BLaER1 treated with 17β-estradiol and CSF1 and Interleukin-3, amounts not matched to agents 10 nM and 100 nM (cell line): ENCODE measurements around the gene DLGAP4.

Source experiments
- H3K27ac ChIP-seq, 11 experiments: shearing (Covaris generic); formaldehyde crosslinking; 2 replicates each; pipeline ENCODE4 v1.8.1; 2022
- H3K27me3 ChIP-seq, 11 experiments: shearing (Covaris generic); formaldehyde crosslinking; 2 replicates each; pipeline ENCODE4 v1.8.1; 2022
- H3K36me3 ChIP-seq, 11 experiments: shearing (Covaris generic); formaldehyde crosslinking; 2 replicates each; pipeline ENCODE4 v1.8.1; 2022
- H3K4me1 ChIP-seq, 10 experiments: shearing (Covaris generic); formaldehyde crosslinking; 2 replicates each; pipeline ENCODE4 v1.8.1; 2022
- H3K4me2 ChIP-seq, 11 experiments: shearing (Covaris generic); formaldehyde crosslinking; 2 replicates each; pipeline ENCODE4 v1.8.1; 2022
- H3K4me3 ChIP-seq, 10 experiments: shearing (Covaris generic); formaldehyde crosslinking; 2 replicates each; pipeline ENCODE4 v1.8.1; 2022
- H3K9ac ChIP-seq, 11 experiments: shearing (Covaris generic); formaldehyde crosslinking; 2 replicates each; pipeline ENCODE4 v1.8.1; 2022
- H3K9me3 ChIP-seq, 11 experiments: shearing (Covaris generic); formaldehyde crosslinking; replicated peaks in 1 of 11; 2 replicates each; pipeline ENCODE4 v1.8.1; 2022
- H4K20me1 ChIP-seq, 11 experiments: shearing (Covaris generic); formaldehyde crosslinking; 2 replicates each; pipeline ENCODE4 v1.8.1; 2022
- Cebpa-rat ChIP-seq, 11 experiments: shearing (Covaris generic); IDR thresholded peaks; 2 replicates each; pipeline ENCODE4 v1.8.1; 2022

DLGAP4 gene

DNA sequence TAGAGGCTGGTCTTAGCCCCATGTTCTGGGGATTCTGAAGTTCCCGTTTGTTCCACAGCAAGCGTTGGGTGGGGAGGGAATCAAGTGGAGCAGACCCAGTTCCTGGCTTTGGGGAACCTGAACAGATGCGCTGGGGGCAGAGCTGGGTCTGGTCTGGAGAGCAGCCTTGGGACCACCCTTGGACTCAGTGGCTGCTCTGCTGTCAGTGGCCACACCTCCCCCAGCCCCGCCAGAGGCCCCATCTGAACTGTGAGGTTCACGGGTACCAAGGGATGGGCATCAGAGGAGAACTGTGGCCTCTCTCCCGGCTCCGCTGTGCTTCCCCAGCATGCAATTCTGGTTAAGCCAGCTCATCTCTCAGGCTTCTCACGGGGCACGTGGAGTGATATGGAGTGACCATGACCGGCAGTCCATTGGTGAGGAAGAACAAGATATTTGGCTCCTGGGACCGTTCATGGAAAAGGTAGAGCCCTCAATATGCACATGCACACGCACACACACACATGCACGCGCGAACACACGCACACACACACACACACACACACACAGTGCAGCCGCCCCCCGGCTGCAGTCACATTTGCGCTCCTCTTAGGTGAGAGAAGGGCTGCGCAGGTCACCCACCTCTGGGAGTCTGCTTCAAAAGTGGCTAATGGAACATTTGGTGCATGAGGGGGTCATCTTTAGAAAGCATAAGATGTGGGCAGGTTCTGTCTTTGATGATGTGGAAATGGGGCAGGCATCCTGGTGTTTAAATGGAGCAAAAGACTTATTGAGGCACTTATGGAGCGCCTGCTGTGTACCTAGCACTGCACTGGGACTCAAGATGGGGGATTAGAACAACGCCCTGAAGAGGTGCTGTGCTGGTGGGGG lies 6.0 kb downstream of the DLGAP4 start:
- H3K4me2 ChIP-seq = no peak overlapping the region
- no peak overlapping the region for H3K9ac ChIP-seq
- no peak overlapping the region for H3K4me3 ChIP-seq
- H3K27ac ChIP-seq = no peak overlapping the region
- no peaks in the 10 kb centered on the region for H3K36me3 ChIP-seq
- peaks cover 26 to 53% (median 42%) of the 10 kb centered on the region in 11 experiments for H3K27me3 ChIP-seq
- TF ChIP-seq Cebpa-rat (IDR thresholded peaks at IDR 0.05) = no peak
- H3K4me1 ChIP-seq = no peaks in the 10 kb centered on the region
- no peaks in the 10 kb centered on the region for H3K9me3 ChIP-seq
- peaks cover 0 to 46% (median 8%) of the 10 kb centered on the region in 11 experiments; a peak in 12 of 22 replicates for H4K20me1 ChIP-seq

DNA sequence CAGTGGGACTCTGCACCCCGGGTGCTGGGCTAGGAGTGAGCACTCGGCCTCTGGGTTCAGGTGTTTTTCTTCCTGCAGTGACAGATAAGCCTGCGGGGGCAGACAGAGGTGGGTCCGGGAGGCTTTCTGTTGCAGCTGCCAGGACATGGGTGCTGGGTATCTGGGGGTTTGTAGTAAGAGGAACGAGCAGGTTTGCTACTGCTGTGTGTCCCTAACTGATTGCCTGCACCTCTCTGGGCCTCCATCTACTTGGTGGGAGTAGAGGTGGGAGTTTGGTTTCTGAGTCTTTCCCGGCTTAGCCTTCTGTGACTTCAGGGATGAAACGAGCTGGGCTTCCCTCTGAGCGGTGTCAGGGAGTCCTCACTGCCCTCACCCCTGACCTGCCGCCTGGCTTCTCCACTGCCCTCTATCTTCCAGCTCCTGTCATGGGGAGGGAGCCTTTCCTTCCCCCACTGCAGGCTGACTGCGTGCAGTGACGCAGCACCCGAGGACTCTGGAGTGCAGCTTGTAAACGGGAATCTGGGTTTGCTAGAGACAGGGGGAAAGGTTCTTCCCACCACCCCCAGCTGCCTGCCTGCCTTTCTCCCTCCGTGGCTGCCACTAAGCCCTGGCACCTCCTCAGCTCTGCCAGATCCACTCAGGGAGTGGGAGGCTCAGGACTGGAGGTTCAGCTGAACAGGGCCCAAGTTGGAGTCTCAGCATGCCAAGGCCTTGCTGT lies 6.7 kb downstream of the DLGAP4 start:
- Histone ChIP-seq H3K27ac (no peak overlapping the region), H4K20me1 (peaks cover 0 to 41% (median under 1%) of the 10 kb centered on the region in 11 experiments; a peak in 10 of 22 replicates), H3K4me3 (no peak overlapping the region), H3K4me1 (no peaks in the 10 kb centered on the region), H3K27me3 (peaks cover 18 to 45% (median 34%) of the 10 kb centered on the region in 11 experiments), H3K9ac (no peak overlapping the region), H3K36me3 (no peaks in the 10 kb centered on the region), H3K4me2 (no peak overlapping the region), H3K9me3 (no peaks in the 10 kb centered on the region)
- TF ChIP-seq Cebpa-rat (IDR thresholded peaks at IDR 0.05) = no peak

DNA sequence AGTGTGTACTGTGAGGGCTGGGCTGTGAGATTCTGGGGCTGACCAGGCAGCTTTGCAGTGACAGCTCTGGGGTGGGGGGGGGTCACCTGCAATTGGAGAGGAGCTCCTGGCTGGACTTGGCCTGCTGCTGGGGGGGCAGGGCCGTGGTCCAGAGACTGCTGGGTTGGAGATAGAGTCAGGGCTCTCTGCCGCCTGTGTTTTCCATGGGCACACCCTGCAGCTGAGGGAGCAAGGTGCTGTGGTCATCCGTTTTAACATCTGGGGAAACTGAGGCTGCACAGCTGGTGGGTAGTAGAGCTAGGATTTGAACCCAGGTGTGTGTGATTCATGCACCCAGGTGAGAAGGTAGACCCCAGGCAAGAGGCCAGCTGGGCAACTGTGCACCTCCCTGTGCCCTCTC lies 7.3 kb downstream of the DLGAP4 start:
- Histone ChIP-seq H3K9me3 (no peaks in the 10 kb centered on the region), H3K27ac (no peak overlapping the region), H3K4me2 (no peak overlapping the region), H3K9ac (no peak overlapping the region), H3K36me3 (no peaks in the 10 kb centered on the region), H4K20me1 (peaks cover 0 to 35% (median 0%) of the 10 kb centered on the region in 11 experiments; a peak in 8 of 22 replicates), H3K4me3 (no peak overlapping the region), H3K27me3 (peaks cover 12 to 39% (median 28%) of the 10 kb centered on the region in 11 experiments), H3K4me1 (no peaks in the 10 kb centered on the region)
- no peak for TF ChIP-seq Cebpa-rat (IDR thresholded peaks at IDR 0.05)

DNA sequence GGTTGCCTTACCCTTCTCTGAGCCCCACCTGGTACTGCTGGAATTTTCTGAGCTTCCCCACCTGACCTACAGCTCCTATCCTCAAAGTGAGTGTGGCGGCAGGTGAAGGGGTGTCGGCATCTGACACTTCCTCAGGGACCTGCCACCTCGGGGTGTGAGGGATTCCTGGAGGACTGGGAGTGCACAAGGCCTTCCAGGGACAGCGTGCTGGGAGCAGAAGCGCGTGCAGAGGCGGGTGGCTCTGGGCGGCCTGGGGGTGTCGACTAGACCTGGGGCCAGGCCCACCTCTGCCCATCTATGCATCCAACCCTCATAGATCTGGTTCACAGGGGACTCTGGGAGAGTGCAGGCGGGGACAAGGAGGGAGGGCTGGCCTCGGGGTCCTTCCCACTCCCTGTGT lies 7.8 kb downstream of the DLGAP4 start:
- Histone ChIP-seq H3K36me3 (no peaks in the 10 kb centered on the region), H3K9ac (no peak overlapping the region), H3K9me3 (no peaks in the 10 kb centered on the region), H4K20me1 (peaks cover 0 to 32% (median 0%) of the 10 kb centered on the region in 11 experiments; a peak in 8 of 22 replicates), H3K4me1 (no peaks in the 10 kb centered on the region), H3K27ac (no peak overlapping the region), H3K4me2 (no peak overlapping the region), H3K27me3 (peaks cover 8 to 35% (median 23%) of the 10 kb centered on the region in 11 experiments; a peak in 17 of 22 replicates), H3K4me3 (no peak overlapping the region)
- no peak for TF ChIP-seq Cebpa-rat (IDR thresholded peaks at IDR 0.05)

DNA sequence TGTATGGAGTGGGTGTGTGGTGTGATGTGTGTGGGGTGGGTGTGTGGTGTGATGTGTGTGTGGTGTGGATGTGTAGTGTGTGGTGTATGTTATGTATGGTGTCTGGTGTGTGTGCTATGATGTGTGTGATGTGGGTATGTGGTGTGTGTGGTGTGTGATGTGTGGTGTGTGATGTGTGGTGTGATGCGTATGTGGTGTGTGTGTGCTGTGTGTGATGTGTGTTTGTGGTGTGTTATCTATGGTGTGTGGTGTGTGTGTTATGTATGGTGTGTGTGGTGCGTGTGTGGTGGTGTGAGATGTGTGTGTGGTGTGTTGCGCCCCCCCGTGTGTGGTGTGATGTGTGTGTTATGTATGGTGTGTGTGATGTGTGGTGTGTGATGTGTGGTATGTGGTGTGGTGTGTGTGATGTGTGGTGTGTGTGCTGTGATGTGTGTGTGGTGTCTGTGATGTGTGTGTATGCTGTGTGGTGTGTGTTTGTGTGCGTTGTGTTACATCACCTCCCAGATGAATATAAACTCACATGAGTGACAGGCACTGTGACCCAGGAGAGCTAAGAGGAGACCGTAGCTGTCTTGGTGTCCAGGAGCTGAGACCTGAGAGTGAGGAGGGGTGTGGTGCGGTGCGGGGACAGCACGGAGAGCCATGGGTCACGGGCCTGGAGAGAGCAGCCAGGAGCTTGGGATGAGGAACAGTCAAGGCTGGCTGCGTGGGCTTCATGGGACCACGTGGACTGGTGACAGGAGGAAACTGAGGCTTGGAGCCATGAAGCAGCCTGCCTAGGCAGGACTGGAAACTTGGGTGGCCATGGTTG lies 8.8 kb downstream of the DLGAP4 start:
- Histone ChIP-seq H3K9me3 (no peaks in the 10 kb centered on the region), H3K27ac (no peak overlapping the region), H3K36me3 (no peaks in the 10 kb centered on the region), H3K4me2 (no peak overlapping the region), H3K9ac (no peak overlapping the region), H3K4me1 (no peaks in the 10 kb centered on the region), H4K20me1 (peaks cover 0 to 32% (median 0%) of the 10 kb centered on the region in 11 experiments; a peak in 7 of 22 replicates), H3K27me3 (peaks cover 0 to 25% (median 13%) of the 10 kb centered on the region in 11 experiments; a peak in 12 of 22 replicates), H3K4me3 (no peak overlapping the region)
- TF ChIP-seq Cebpa-rat (IDR thresholded peaks at IDR 0.05) = no peak

DNA sequence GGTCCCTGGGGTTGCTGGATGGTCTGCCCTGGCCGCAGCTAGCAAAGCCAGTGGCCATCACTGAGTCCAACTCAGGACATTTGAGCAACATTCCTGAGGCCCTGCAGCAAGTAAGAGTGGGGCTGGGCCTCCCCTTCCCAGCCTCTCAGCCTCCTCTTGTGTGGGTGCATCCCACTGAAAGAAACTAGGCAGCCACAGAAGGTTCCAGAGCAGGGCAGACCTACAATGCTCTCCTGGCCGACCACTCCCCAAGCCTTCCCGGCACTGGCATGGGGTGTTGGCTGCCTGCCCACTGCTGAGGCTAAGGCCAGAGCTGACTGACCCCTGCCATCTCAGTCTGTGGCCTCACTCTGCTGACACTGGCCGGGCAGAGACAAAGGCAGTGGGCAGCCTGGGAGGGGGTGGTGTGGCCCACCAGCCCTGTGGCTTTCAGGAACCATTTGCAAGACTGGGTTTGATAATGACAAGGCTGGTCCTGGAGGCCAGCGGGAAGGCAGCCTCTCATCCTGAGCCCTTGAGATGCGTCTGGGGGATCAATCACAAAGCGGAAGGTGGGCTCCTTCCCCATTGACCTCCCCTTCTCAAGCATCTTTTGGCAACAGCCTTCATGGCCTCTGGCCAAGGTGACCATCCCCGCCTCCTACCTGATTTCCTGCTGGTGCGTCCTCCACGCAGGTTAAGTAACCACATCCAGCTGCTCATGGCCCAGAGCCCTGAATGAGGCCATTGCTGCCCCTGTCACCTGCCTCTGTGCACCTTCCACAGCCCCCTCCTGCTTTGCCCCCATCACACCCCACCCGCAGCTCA lies 9.6 kb downstream of the DLGAP4 start:
- Histone ChIP-seq H3K4me2 (no peak overlapping the region), H3K4me1 (no peaks in the 10 kb centered on the region), H3K9me3 (no peaks in the 10 kb centered on the region), H4K20me1 (peaks cover 0 to 32% (median 0%) of the 10 kb centered on the region in 11 experiments; a peak in 6 of 22 replicates), H3K36me3 (no peaks in the 10 kb centered on the region), H3K27ac (no peak overlapping the region), H3K4me3 (no peak overlapping the region), H3K9ac (no peak overlapping the region), H3K27me3 (peaks cover 0 to 17% (median 5%) of the 10 kb centered on the region in 11 experiments; a peak in 8 of 22 replicates)
- no peak for TF ChIP-seq Cebpa-rat (IDR thresholded peaks at IDR 0.05)

DNA sequence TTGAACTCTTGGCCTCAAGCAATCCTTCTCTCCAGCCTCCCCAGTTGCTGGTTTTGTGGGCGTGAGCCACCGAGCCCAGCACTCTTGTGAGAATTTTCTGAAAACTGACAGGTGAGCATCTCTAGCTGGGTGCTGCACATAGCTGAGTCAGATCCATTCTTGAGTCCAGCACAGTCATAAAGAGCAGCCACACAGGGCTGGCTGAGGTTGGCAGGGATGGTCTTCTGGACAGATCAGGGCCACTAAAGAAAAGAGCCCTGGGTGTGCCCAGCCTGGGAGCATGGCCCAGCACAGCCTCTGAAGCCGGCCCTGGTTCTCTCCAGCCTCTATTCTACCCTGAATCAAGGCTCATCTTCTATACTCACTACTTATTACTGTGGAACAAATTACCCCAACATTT lies 11.5 kb downstream of the DLGAP4 start:
- peaks cover 0 to 14% (median 0%) of the 10 kb centered on the region in 11 experiments; a peak in 3 of 22 replicates for H4K20me1 ChIP-seq
- H3K9me3 ChIP-seq = no peaks in the 10 kb centered on the region
- H3K4me1 ChIP-seq = no peaks in the 10 kb centered on the region
- H3K4me2 ChIP-seq = no peak overlapping the region
- H3K27me3 ChIP-seq = no peaks in the 10 kb centered on the region; a peak in 1 of 22 replicates
- no peak overlapping the region for H3K9ac ChIP-seq
- TF ChIP-seq Cebpa-rat (IDR thresholded peaks at IDR 0.05) = no peak
- no peaks in the 10 kb centered on the region for H3K36me3 ChIP-seq
- H3K4me3 ChIP-seq = no peak overlapping the region
- no peak overlapping the region for H3K27ac ChIP-seq

DNA sequence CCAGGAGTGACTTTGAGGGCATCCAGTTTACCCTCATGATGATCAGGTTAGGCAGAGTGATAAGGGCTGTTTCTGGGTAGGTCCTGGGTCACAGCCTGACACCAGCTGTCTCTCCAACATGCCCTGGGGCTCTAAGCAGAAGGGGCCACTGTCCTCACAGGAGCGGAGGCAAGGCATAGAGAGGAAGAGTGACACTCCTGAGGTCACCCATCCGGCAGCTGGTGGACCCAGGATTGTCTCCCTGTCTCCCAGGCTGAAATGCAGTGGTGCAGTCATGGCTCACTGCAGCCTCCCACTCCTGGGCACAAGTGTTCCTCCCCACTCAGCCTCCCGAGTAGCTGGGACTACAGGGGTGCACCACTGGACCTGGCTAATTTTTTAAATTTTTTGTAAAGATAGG lies 12.0 kb downstream of the DLGAP4 start:
- Histone ChIP-seq H3K27ac (no peak overlapping the region), H3K4me1 (no peaks in the 10 kb centered on the region), H3K4me3 (no peak overlapping the region), H4K20me1 (peaks cover 0 to 14% (median 0%) of the 10 kb centered on the region in 11 experiments; a peak in 3 of 22 replicates), H3K4me2 (no peak overlapping the region), H3K36me3 (no peaks in the 10 kb centered on the region), H3K9me3 (no peaks in the 10 kb centered on the region), H3K9ac (no peak overlapping the region), H3K27me3 (no peaks in the 10 kb centered on the region)
- TF ChIP-seq Cebpa-rat (IDR thresholded peaks at IDR 0.05) = no peak
